H1 (cell line): ENCODE results near the gene JAKMIP1. TPM values are rescaled to one million over a fixed set of nuclear protein-coding genes. Genes with fewer than 3 reads are reported as not detected.

Experiments
- CTCF ChIA-PET: fragments of 300-600 bp; sonication (Branson Sonifier 250); formaldehyde crosslinking; loops from one replicate; lab custom pipeline; 2021; ENCODE audit not compliant: partially characterized antibody; lab: Charles Lee
- POLR2A ChIA-PET: fragments of 300-600 bp; sonication (Branson Sonifier 250); formaldehyde crosslinking; loops from one replicate; lab custom pipeline; 2021; ENCODE audit warnings: inconsistent platforms; ENCODE audit not compliant: partially characterized antibody; lab: Charles Lee
- DNase-seq, 2 experiments: peaks; one replicate each; pipeline versions ENCODE4 v3.0.0 to v3.0.0-alpha.2; 2010 to 2022; ENCODE audit warnings: low spot score in 2 of 2, low read depth in 1 of 2, mixed read lengths in 1 of 2
- FAIRE-seq: peaks from 2 replicates; lab custom pipeline; 2011; peaks lifted over from hg19 to GRCh38; lab: Jason Lieb, UNC
- H2AFZ ChIP-seq: 2 replicates; pipeline ENCODE4 v1.8.1; 2012; ENCODE audit warnings: low read length, inconsistent platforms
- H2AK5ac ChIP-seq: 2 replicates; pipeline ENCODE4 v1.6.1; 2013; ENCODE audit warnings: low read depth, low read length
- H2BK120ac ChIP-seq: replicated peaks from 2 replicates; pipeline ENCODE3; 2013; ENCODE audit warnings: low read depth, low read length, inconsistent platforms
- H2BK12ac ChIP-seq: 2 replicates; pipeline ENCODE4 v1.6.1; 2013; ENCODE audit warnings: low read depth, low read length
- H2BK15ac ChIP-seq: 2 replicates; pipeline ENCODE4 v1.6.1; 2013; ENCODE audit warnings: low read length
- H2BK20ac ChIP-seq: 2 replicates; pipeline ENCODE4 v1.6.1; 2013; ENCODE audit warnings: low read length
- H2BK5ac ChIP-seq: 2 replicates; pipeline ENCODE4 v1.6.1; 2013; ENCODE audit warnings: low read depth, low read length
- H3K14ac ChIP-seq: 2 replicates; pipeline ENCODE4 v1.6.1; 2013; ENCODE audit warnings: inconsistent platforms; ENCODE audit not compliant: insufficient read length
- H3K18ac ChIP-seq: 2 replicates; pipeline ENCODE4 v1.6.1; 2013; ENCODE audit warnings: low read length; ENCODE audit errors: extremely low read depth
- H3K23ac ChIP-seq: 2 replicates; pipeline ENCODE4 v1.6.1; 2013; ENCODE audit warnings: inconsistent platforms; ENCODE audit not compliant: insufficient read length
- H3K23me2 ChIP-seq: 2 replicates; pipeline ENCODE4 v1.6.1; 2013; ENCODE audit warnings: low read depth, low read length
- H3K27ac ChIP-seq: 2 replicates; pipeline ENCODE4 v1.6.1; 2011; ENCODE audit warnings: low read depth, low read length, inconsistent platforms
- H3K27me3 ChIP-seq, 4 experiments: replicated peaks in 1 of 4; 1 replicate in 1 of 4; 2 replicates in 3 of 4; pipeline versions ENCODE4 v1.6.1 to v1.8.1; 2011 to 2013; ENCODE audit warnings: low read length in 3 of 4, mild to moderate bottlenecking in 3 of 4, inconsistent platforms in 2 of 4, mixed read lengths in 2 of 4, moderate library complexity in 1 of 4; ENCODE audit not compliant: control insufficient read depth in 3 of 4, insufficient read depth in 3 of 4; ENCODE audit errors: extremely low read depth in 1 of 4
- H3K36me3 ChIP-seq, 4 experiments: 2 replicates each; pipeline versions ENCODE4 v1.6.1 to v1.8.1; 2011 to 2013; ENCODE audit warnings: mild to moderate bottlenecking in 4 of 4, low read length in 3 of 4, moderate library complexity in 2 of 4, control low read depth in 1 of 4, inconsistent platforms in 1 of 4; ENCODE audit not compliant: insufficient read depth in 4 of 4, control insufficient read depth in 2 of 4
- H3K4ac ChIP-seq: replicated peaks from 2 replicates; pipeline ENCODE3; 2013; ENCODE audit warnings: low read length, low read depth, mixed read lengths, inconsistent platforms; ENCODE audit not compliant: insufficient read length
- H3K4me1 ChIP-seq, 4 experiments: replicated peaks in 1 of 4; 1 replicate in 1 of 4; 2 replicates in 3 of 4; pipeline versions ENCODE4 v1.6.1 to v1.8.1; 2011 to 2013; ENCODE audit warnings: low read length in 3 of 4, inconsistent platforms in 2 of 4, mixed read lengths in 1 of 4; ENCODE audit not compliant: insufficient read depth in 4 of 4, control insufficient read depth in 3 of 4
- H3K4me2 ChIP-seq, 2 experiments: 2 replicates each; pipeline versions ENCODE4 v1.6.1 to v1.8.1; 2011 to 2013; ENCODE audit warnings: low read depth in 2 of 2, low read length in 2 of 2, control low read depth in 1 of 2, inconsistent platforms in 1 of 2, mild to moderate bottlenecking in 1 of 2; ENCODE audit not compliant: insufficient read depth in 1 of 2
- H3K4me3 ChIP-seq, 4 experiments: fragments of 200-600, 300-600 bp in 1 of 4; sonication (generic), shearing (Covaris generic), sonication (Bioruptor Twin) in 1 of 4; 2 replicates each; pipeline versions ENCODE4 v1.5.1 to v1.8.1; 2011 to 2016; ENCODE audit warnings: low read length in 4 of 4, low read depth in 3 of 4, control low read depth in 2 of 4, inconsistent platforms in 2 of 4, mild to moderate bottlenecking in 2 of 4, mixed read lengths in 1 of 4, moderate library complexity in 1 of 4; ENCODE audit not compliant: insufficient read depth in 2 of 4; ENCODE audit errors: extremely low read depth in 1 of 4
- H3K56ac ChIP-seq: replicated peaks from 2 replicates; pipeline ENCODE3; 2013; ENCODE audit warnings: low read depth, mild to moderate bottlenecking, mixed read lengths, low read length, inconsistent platforms; ENCODE audit not compliant: insufficient read length
- H3K79me1 ChIP-seq: 2 replicates; pipeline ENCODE4 v1.6.1; 2013; ENCODE audit warnings: low read depth, low read length, control low read depth
- H3K79me2 ChIP-seq, 2 experiments: 2 replicates each; pipeline versions ENCODE4 v1.6.1 to v1.8.1; 2012 to 2013; ENCODE audit warnings: low read length in 2 of 2, mild to moderate bottlenecking in 2 of 2, inconsistent platforms in 1 of 2; ENCODE audit not compliant: insufficient read depth in 2 of 2, control insufficient read depth in 1 of 2
- H3K9ac ChIP-seq, 4 experiments: replicated peaks in 1 of 4; 1 replicate in 1 of 4; 2 replicates in 3 of 4; pipeline versions ENCODE4 v1.6.1 to v1.8.1; 2011 to 2013; ENCODE audit warnings: low read depth in 3 of 4, low read length in 3 of 4, control low read depth in 2 of 4, mild to moderate bottlenecking in 2 of 4, moderate library complexity in 2 of 4, inconsistent platforms in 1 of 4; ENCODE audit errors: extremely low read depth in 1 of 4
- H3K9me3 ChIP-seq, 2 experiments: 2 replicates each; pipeline versions ENCODE4 v1.6.1 to v1.8.1; 2012 to 2013; ENCODE audit warnings: mild to moderate bottlenecking in 2 of 2, moderate library complexity in 2 of 2, control low read depth in 1 of 2, inconsistent platforms in 1 of 2, low read depth in 1 of 2, low read length in 1 of 2, mixed read lengths in 1 of 2; ENCODE audit not compliant: insufficient read depth in 2 of 2
- H4K20me1 ChIP-seq, 2 experiments: replicated peaks in 1 of 2; 2 replicates each; pipeline versions ENCODE3 to v1.8.1; 2011 to 2013; ENCODE audit warnings: inconsistent platforms in 2 of 2, low read length in 2 of 2, mild to moderate bottlenecking in 1 of 2; ENCODE audit not compliant: insufficient read depth in 2 of 2, control insufficient read depth in 1 of 2
- H4K5ac ChIP-seq: 2 replicates; pipeline ENCODE4 v1.6.1; 2013; ENCODE audit warnings: low read length, low read depth, mixed read lengths, inconsistent platforms; ENCODE audit not compliant: insufficient read length
- H4K8ac ChIP-seq: 2 replicates; pipeline ENCODE4 v1.8.0; 2013; ENCODE audit warnings: mild to moderate bottlenecking, moderate library complexity, low read length, inconsistent platforms; ENCODE audit not compliant: insufficient read depth; ENCODE audit errors: extremely low read depth
- H4K91ac ChIP-seq: replicated peaks from 2 replicates; pipeline ENCODE3; 2013; ENCODE audit warnings: low read length, mixed read lengths, inconsistent platforms; ENCODE audit not compliant: insufficient read length
- BACH1 ChIP-seq: IDR thresholded peaks from 2 replicates; pipeline ENCODE4 v1.6.1; 2012; ENCODE audit warnings: low read length, improper control_type of control experiment
- BCL11A ChIP-seq, 2 experiments: IDR thresholded peaks; one replicate each; pipeline ENCODE4 v1.6.1; 2011; ENCODE audit warnings: low read depth in 2 of 2, low read length in 2 of 2, mild to moderate bottlenecking in 2 of 2
- CBX5 ChIP-seq: fragments of 300-800, 300-1000 bp; sonication (generic); IDR thresholded peaks from 2 replicates; pipeline ENCODE4 v1.7.1; 2016; ENCODE audit warnings: antibody characterized with exemption, low read length, low read depth
- CHD1 ChIP-seq: IDR thresholded peaks from 2 replicates; pipeline ENCODE4 v1.6.1; 2012; ENCODE audit warnings: low read depth, low read length, improper control_type of control experiment
- HDAC2 ChIP-seq, 2 experiments: fragments of 300-600 bp in 1 of 2; sonication (generic) in 1 of 2; IDR thresholded peaks; 2 replicates each; pipeline ENCODE4 v1.6.1; 2011 to 2012; ENCODE audit warnings: low read depth in 2 of 2, low read length in 2 of 2, mild to moderate bottlenecking in 2 of 2, moderate library complexity in 2 of 2, borderline replicate concordance in 1 of 2, inconsistent platforms in 1 of 2
- JUND ChIP-seq: IDR thresholded peaks from 2 replicates; pipeline ENCODE4 v1.6.1; 2011; ENCODE audit warnings: mild to moderate bottlenecking, improper control_type of control experiment, low read length
- SIN3A ChIP-seq, 2 experiments: IDR thresholded peaks in 1 of 2; conservative IDR thresholded peaks in 1 of 2; 2 replicates each; pipeline ENCODE4 v1.6.1; 2011 to 2012; ENCODE audit warnings: low read length in 2 of 2, improper control_type of control experiment in 1 of 2, low read depth in 1 of 2, mild to moderate bottlenecking in 1 of 2
- TEAD4 ChIP-seq: IDR thresholded peaks from 2 replicates; pipeline ENCODE4 v1.6.1; 2012; ENCODE audit warnings: low read depth, low read length, inconsistent platforms, mixed read lengths
- WGBS, 2 experiments: shearing (Covaris generic) in 1 of 2; methylation state at CpG; one replicate each; pipeline versions ENCODE4 v1.1.6 to v1.1.7; 2013 to 2015; ENCODE audit warnings: low lambda C conversion rate in 2 of 2, mixed read lengths in 2 of 2, inconsistent platforms in 1 of 2, low coverage in 1 of 2, missing lambda C conversion rate in 1 of 2; ENCODE audit not compliant: insufficient replicate concordance in 2 of 2, insufficient coverage in 1 of 2, insufficient read length in 1 of 2; ENCODE audit errors: extremely low coverage in 1 of 2, missing lambda C conversion rate in 1 of 2; 5-methylcytosine and 5-hydroxymethylcytosine counted together
- polyA plus RNA-seq, 7 experiments: library from polyadenylated mRNA; depleted of rRNA in 3 of 7; stranded (reverse) in 5 of 7; unstranded in 2 of 7; fragments of >200 nt in 5 of 7; fragments of 200-250 nt in 2 of 7; gene quantifications; 1 replicate in 5 of 7; 2 replicates in 1 of 7; 4 replicates in 1 of 7; pipeline versions ENCODE4 v1.2.1 to v1.2.3, GENCODE V29; 2011 to 2013; ENCODE audit warnings: missing spikeins in 2 of 7, mixed read lengths in 2 of 7
- total RNA-seq: library from RNA; stranded (reverse); fragmentation: NEBNext Ultra II Directional; extraction: Animal tissue kit (Norgen Biotek cat#: 25700); gene quantifications from 2 replicates; pipeline ENCODE4 v1.2.1, GENCODE V29; 2021

The JAKMIP1 gene
- total and polyA plus RNA-seq, 2 of the 8 experiments (the other 6 are each of a cell fraction or from before 2014, with no cell fraction given) = 2.5 to 4.4 TPM

DNA sequence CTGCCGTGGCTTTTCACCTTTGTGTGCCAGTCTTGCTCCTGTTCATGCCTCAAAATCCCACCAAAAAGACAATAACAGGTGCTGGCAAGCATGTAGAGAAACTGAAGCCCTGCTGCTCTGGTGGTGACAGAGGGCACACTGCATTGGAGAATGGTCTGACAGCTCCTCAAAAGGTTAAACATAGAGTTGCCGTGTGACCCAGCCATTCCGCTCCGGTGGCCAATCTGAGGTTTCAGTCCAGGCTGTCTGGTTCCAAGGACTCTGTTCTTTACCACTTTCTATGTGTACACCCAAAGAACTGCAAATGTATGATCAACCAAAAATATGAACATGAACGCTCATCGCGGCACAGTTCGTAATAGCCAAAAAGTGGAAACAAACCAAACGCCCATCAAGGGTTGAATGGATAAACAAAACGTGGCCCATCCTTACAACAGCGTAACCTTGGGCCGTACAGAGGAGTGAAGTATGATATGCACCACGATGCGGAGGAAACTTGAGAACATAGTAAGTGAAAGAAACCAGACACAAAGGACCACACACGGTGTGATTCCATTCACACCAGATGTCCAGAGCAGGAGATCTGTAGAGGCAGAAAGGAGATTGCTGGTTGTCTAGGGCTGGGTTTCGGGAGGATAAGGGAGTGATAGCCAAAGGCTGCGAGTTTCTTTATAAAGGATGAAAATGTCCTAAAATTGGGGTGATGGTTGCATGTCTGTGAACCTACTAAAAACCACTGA is 35.7 kb upstream of the JAKMIP1 start:
- Histone ChIP-seq H3K18ac (no peak overlapping the region), H3K36me3 (no peaks in the 10 kb centered on the region), H4K91ac (no peak overlapping the region), H2BK120ac (no peak overlapping the region), H3K14ac (no peak overlapping the region), H2BK20ac (no peak overlapping the region), H2AFZ (no peak overlapping the region), H4K8ac (no peak overlapping the region), H3K79me2 (no peaks in the 10 kb centered on the region), H2BK5ac (no peak overlapping the region), H3K23ac (no peak overlapping the region), H3K4me3 (no peak overlapping the region), H3K27ac (no peak overlapping the region), H3K4ac (no peak overlapping the region), H4K20me1 (no peaks in the 10 kb centered on the region), H3K9ac (no peak overlapping the region), H3K27me3 (no peaks in the 10 kb centered on the region), H3K4me1 (no peaks in the 10 kb centered on the region), H4K5ac (no peak overlapping the region), H3K23me2 (peaks cover 2% of the 10 kb centered on the region; the same call in 1 of the 2 replicates), H3K56ac (no peak overlapping the region), H3K4me2 (no peak overlapping the region), H3K79me1 (no peaks in the 10 kb centered on the region), H2BK12ac (no peak overlapping the region), H2BK15ac (no peak overlapping the region), H2AK5ac (no peak overlapping the region), H3K9me3 (no peaks in the 10 kb centered on the region)
- no peak for FAIRE-seq
- POLR2A ChIA-PET = no interaction called here
- no peak for DNase-seq
- 89% methylated on average over 17 of the region's 17 CpGs; no CpG with 5 or more reads in 1 of the 2 experiments for WGBS, 2 experiments
- CTCF ChIA-PET = interaction anchor here (0.8 to 1.1 kb wide), 3 partner anchors 11 to 95 kb away, joined by 3 to 5 read pairs (median 3); no protein-coding TSS in a partner anchor
- TF ChIP-seq TEAD4 = no peak
- no peak for TF ChIP-seq BACH1
- no peak for TF ChIP-seq CHD1
- TF ChIP-seq HDAC2 (IDR thresholded peaks at IDR 0.05; ENCODE audit: borderline replicate concordance in 1 of 2, low read depth in 2 of 2, low read length in 2 of 2) = no peak
- no peak for TF ChIP-seq JUND
- no peak for TF ChIP-seq SIN3A (conservative IDR thresholded peaks at IDR 0.05 in 1 of 2, IDR thresholded peaks at IDR 0.05 in 1 of 2; ENCODE audit: low read depth in 1 of 2, low read length in 2 of 2)
- TF ChIP-seq CBX5 = no peak
- TF ChIP-seq BCL11A (IDR thresholded peaks at IDR 0.05; ENCODE audit: low read depth in 2 of 2, low read length in 2 of 2) = no peak
